Endothelial cell of umbilical vein (primary cell): Measurements from ENCODE around the gene BMP8B. TPM values are rescaled to one million over a fixed set of nuclear protein-coding genes. Genes with fewer than 3 reads are reported as not detected.

Experiments
- BruUV-seq: library from RNA; stranded (reverse); fragments of 400-500 nt; replicated peaks from 2 replicates; lab custom pipeline; 2021; lab: Mats Ljungman, UMichigan
- CTCF ChIA-PET: fragments of 300-600, 350-600 bp; sonication (Branson Sonifier 250); formaldehyde crosslinking; loops from one replicate; lab custom pipeline; 2021; ENCODE audit warnings: antibody characterized with exemption, inconsistent platforms; lab: Charles Lee
- POLR2A ChIA-PET: fragments of 300-600, 350-600 bp; sonication (Branson Sonifier 250); formaldehyde crosslinking; loops from one replicate; lab custom pipeline; 2021; ENCODE audit warnings: antibody characterized with exemption, inconsistent platforms; lab: Charles Lee
- DNase-seq: peaks from one replicate; pipeline ENCODE4 v3.0.0-alpha.2; 2011; ENCODE audit warnings: low read depth, low spot score
- FAIRE-seq: peaks from 2 replicates; lab custom pipeline; 2011; peaks lifted over from hg19 to GRCh38; lab: Jason Lieb, UNC
- H2AFZ ChIP-seq: 2 replicates; pipeline ENCODE4 v1.6.0; 2012; ENCODE audit warnings: low read depth, low read length, control low read depth, inconsistent platforms
- H3K27ac ChIP-seq: 2 replicates; pipeline ENCODE4 v1.5.1; 2011; ENCODE audit warnings: low read depth, mild to moderate bottlenecking, control low read depth, low read length, moderate library complexity; ENCODE audit not compliant: insufficient read depth
- H3K27me3 ChIP-seq, 2 experiments: 2 replicates each; pipeline versions ENCODE4 v1.6.0 to v1.6.1; 2011; ENCODE audit warnings: low read length in 2 of 2, mixed read lengths in 1 of 2; ENCODE audit not compliant: control insufficient read depth in 2 of 2, insufficient read depth in 2 of 2
- H3K36me3 ChIP-seq, 2 experiments: 2 replicates in 1 of 2; 3 replicates in 1 of 2; pipeline ENCODE4 v1.5.1; 2011; ENCODE audit warnings: low read length in 2 of 2, mild to moderate bottlenecking in 1 of 2, moderate library complexity in 1 of 2; ENCODE audit not compliant: control insufficient read depth in 2 of 2, insufficient read depth in 2 of 2; ENCODE audit errors: extremely low read depth in 1 of 2
- H3K4me1 ChIP-seq: 3 replicates; pipeline ENCODE4 v1.5.1; 2011; ENCODE audit warnings: mild to moderate bottlenecking, low read length; ENCODE audit not compliant: control insufficient read depth, insufficient read depth; ENCODE audit errors: extremely low read depth
- H3K4me2 ChIP-seq: 2 replicates; pipeline ENCODE4 v1.6.1; 2011; ENCODE audit warnings: low read length, control low read depth, mixed read lengths; ENCODE audit not compliant: insufficient read depth
- H3K4me3 ChIP-seq, 3 experiments: fragments of 200-600 bp in 1 of 3; sonication (generic), shearing (Covaris generic) in 1 of 3; replicated peaks in 1 of 3; 2 replicates each; pipeline ENCODE4 v1.5.1; 2011 to 2016; ENCODE audit warnings: control low read depth in 3 of 3, low read length in 3 of 3, mild to moderate bottlenecking in 2 of 3, inconsistent platforms in 1 of 3, low read depth in 1 of 3, moderate library complexity in 1 of 3; ENCODE audit not compliant: insufficient read depth in 1 of 3
- H3K79me2 ChIP-seq: 2 replicates; pipeline ENCODE4 v1.6.0; 2012; ENCODE audit warnings: low read length, inconsistent platforms; ENCODE audit not compliant: control insufficient read depth, insufficient read depth
- H3K9ac ChIP-seq: replicated peaks from 2 replicates; pipeline ENCODE3; 2011; ENCODE audit warnings: low read length, control low read depth; ENCODE audit not compliant: insufficient read depth; ENCODE audit errors: extremely low read depth
- H3K9me1 ChIP-seq: replicated peaks from 3 replicates; pipeline ENCODE4 v1.6.0; 2011; ENCODE audit warnings: mild to moderate bottlenecking, low read length; ENCODE audit not compliant: control insufficient read depth, insufficient read depth; ENCODE audit errors: extremely low read depth
- H3K9me3 ChIP-seq: replicated peaks from 2 replicates; pipeline ENCODE4 v1.5.1; 2012; ENCODE audit warnings: low read length, inconsistent platforms; ENCODE audit not compliant: control insufficient read depth, insufficient read depth
- H4K20me1 ChIP-seq: replicated peaks from 2 replicates; pipeline ENCODE3; 2011; ENCODE audit warnings: mild to moderate bottlenecking, low read length; ENCODE audit not compliant: control insufficient read depth, insufficient read depth; ENCODE audit errors: extremely low read depth
- CTCF ChIP-seq, 2 donors: IDR thresholded peaks; 1 replicate in 1 of 2; 2 replicates in 1 of 2; pipeline ENCODE4 v1.5.1; 2011; ENCODE audit warnings: low read length in 2 of 2, mild to moderate bottlenecking in 2 of 2, moderate library complexity in 2 of 2, control low read depth in 1 of 2, inconsistent platforms in 1 of 2, low read depth in 1 of 2; ENCODE audit not compliant: insufficient read depth in 1 of 2; ENCODE audit errors: extremely low read depth in 1 of 2
- EZH2 ChIP-seq: IDR thresholded peaks from 2 replicates; pipeline ENCODE4 v1.6.1; 2012; ENCODE audit warnings: borderline replicate concordance, low read depth, mild to moderate bottlenecking, moderate library complexity, low read length, inconsistent platforms; ENCODE audit not compliant: severe bottlenecking
- FOS ChIP-seq: IDR thresholded peaks from 2 replicates; pipeline ENCODE4 v1.6.1; 2011; ENCODE audit warnings: mild to moderate bottlenecking, low read length, moderate library complexity, borderline replicate concordance; ENCODE audit not compliant: insufficient read depth
- GATA2 ChIP-seq: IDR thresholded peaks from 2 replicates; pipeline ENCODE4 v1.7.0; 2011; ENCODE audit warnings: low read depth, mild to moderate bottlenecking, moderate library complexity, mixed read lengths, low read length; ENCODE audit not compliant: insufficient read length, insufficient read depth
- JUN ChIP-seq: IDR thresholded peaks from 2 replicates; pipeline ENCODE4 v1.6.1; 2011; ENCODE audit warnings: borderline replicate concordance, low read depth; ENCODE audit not compliant: insufficient read length, insufficient read depth
- MAX ChIP-seq: IDR thresholded peaks from 2 replicates; pipeline ENCODE4 v1.6.1; 2011; ENCODE audit not compliant: insufficient read depth, insufficient read length
- MYC ChIP-seq: IDR thresholded peaks from one replicate; pipeline ENCODE4 v1.6.1; 2011; ENCODE audit warnings: mild to moderate bottlenecking, low read depth, low read length
- POLR2A ChIP-seq: IDR thresholded peaks from 2 replicates; pipeline ENCODE4 v1.6.1; 2012; ENCODE audit warnings: low read depth, mild to moderate bottlenecking, control low read depth, low read length
- POLR2AphosphoS5 ChIP-seq: IDR thresholded peaks from 2 replicates; pipeline ENCODE4 v1.6.1; 2012; ENCODE audit warnings: low read depth, mild to moderate bottlenecking, control low read depth, low read length, moderate library complexity; ENCODE audit not compliant: insufficient read depth
- dilution Hi-C: fragments of 300-500 bp; cut with MboI; formaldehyde crosslinking; loops from one replicate; pipeline ENCODE4 v1.15.0; 2019; ENCODE audit warnings: low sequenced_read_pairs; ENCODE audit not compliant: extremely low pct_ligation_motif_present
- intact Hi-C: fragments of 100-400 bp; cut with micrococcal nuclease; formaldehyde crosslinking; loops from one replicate; pipeline ENCODE4 v1.10.0; 2022
- polyA plus RNA-seq, 4 experiments: library from polyadenylated mRNA; depleted of rRNA in 3 of 4; stranded (reverse) in 3 of 4; unstranded in 1 of 4; fragments of >200 nt; gene quantifications; 2 replicates each; pipeline versions ENCODE4 v1.2.1 to v1.2.3, GENCODE V29; 2011 to 2012; ENCODE audit warnings: missing spikeins in 1 of 4
- total RNA-seq: library from RNA; stranded (reverse); gene quantifications from 2 replicates; pipeline ENCODE4 v1.2.3, GENCODE V29; 2021

Gene BMP8B
- total and polyA plus RNA-seq, 2 donors (not counting 3 experiments of a cell fraction or from before 2014, with no cell fraction given): 0.07 TPM; not detected in 1

GRCh38 chr1:39781349-39781715 lies 7.3 kb downstream of the BMP8B start:
- dilution Hi-C loops (no loop called here), intact Hi-C loops (no loop called here)
- Histone ChIP-seq H3K27me3 (peaks cover 0 to 3% of the 10 kb centered on the region in 2 experiments), H2AFZ (no peak overlapping the region), H3K27ac (no peak overlapping the region), H4K20me1 (no peaks in the 10 kb centered on the region), H3K4me2 (no peak overlapping the region), H3K9me1 (no peaks in the 10 kb centered on the region), H3K4me1 (no peaks in the 10 kb centered on the region), H3K36me3 (no peaks in the 10 kb centered on the region), H3K9ac (no peak overlapping the region), H3K9me3 (no peaks in the 10 kb centered on the region), H3K4me3 (no peak overlapping the region), H3K79me2 (no peaks in the 10 kb centered on the region)
- ChIA-PET CTCF (interaction anchor here (1.0 kb wide), 1 partner anchor 19 kb away, joined by 3 read pairs; no protein-coding TSS in a partner anchor), POLR2A (no interaction called here)
- BruUV-seq: no TSS peak
- no peak for DNase-seq
- TF ChIP-seq JUN (no peak), EZH2 (no peak), POLR2A (no peak), CTCF (IDR thresholded peaks at IDR 0.05; ENCODE audit: extremely low read depth in 1 of 2, insufficient read depth in 1 of 2, low read depth in 1 of 2, low read length in 2 of 2) (no peak), GATA2 (no peak), MAX (no peak), MYC (no peak), FOS (no peak), POLR2AphosphoS5 (no peak)
- no peak for FAIRE-seq
